GM12878 (cell line): ENCODE measurements around the gene TLCD2. TPM values are rescaled to one million over a fixed set of nuclear protein-coding genes. Genes with fewer than 3 reads are reported as not detected.

ENCODE experiments used
- ATAC-seq: fragments of 200-7000 bp; cut with Tn5 transposase; 3 replicates; pipeline ENCODE4 v1.9.1; 2020; ENCODE audit warnings: mild to moderate bottlenecking, moderate library complexity
- BruUV-seq: library from RNA; stranded (reverse); fragments of 400-500 nt; replicated peaks from 2 replicates; lab custom pipeline; 2021; lab: Mats Ljungman, UMichigan
- CTCF ChIA-PET: fragments of 300-600 bp; sonication (Branson Sonifier 250); formaldehyde crosslinking; extraction: SDS; loops from one replicate; lab custom pipeline; 2021; ENCODE audit warnings: inconsistent platforms; lab: Yijun Ruan, JAX
- POLR2A ChIA-PET: fragments of 350-600 bp; formaldehyde crosslinking; extraction: SDS; loops from one replicate; lab custom pipeline; 2021; ENCODE audit warnings: inconsistent platforms; lab: Charles Lee
- RAD21 ChIA-PET: fragments of 300-600 bp; sonication (Branson Sonifier 250); formaldehyde crosslinking; loops from one replicate; lab custom pipeline; 2023; ENCODE audit warnings: antibody characterized with exemption; ENCODE audit not compliant: unreplicated experiment; lab: Charles Lee
- SMC1A ChIA-PET: fragments of 300-600 bp; sonication (Branson Sonifier 250); formaldehyde crosslinking; loops from one replicate; lab custom pipeline; 2023; ENCODE audit not compliant: unreplicated experiment, uncharacterized antibody; lab: Charles Lee
- DNase-seq: peaks from one replicate; pipeline ENCODE4 v3.0.0-alpha.2; 2011; ENCODE audit warnings: low read depth, low spot score
- FAIRE-seq: peaks from 3 replicates; lab custom pipeline; 2011; peaks lifted over from hg19 to GRCh38; lab: Jason Lieb, UNC
- H2AFZ ChIP-seq: 2 replicates; pipeline ENCODE4 v1.6.0; 2011; ENCODE audit warnings: low read depth, low read length, control low read depth; ENCODE audit not compliant: control insufficient read depth
- H3K27ac ChIP-seq: 2 replicates; pipeline ENCODE4 v1.5.1; 2011; ENCODE audit warnings: control low read depth; ENCODE audit not compliant: control insufficient read depth, insufficient read depth
- H3K27me3 ChIP-seq, 2 experiments: replicated peaks in 1 of 2; 2 replicates each; pipeline versions ENCODE4 v1.6.0 to v1.6.1; 2011; ENCODE audit warnings: low read length in 1 of 2; ENCODE audit not compliant: control insufficient read depth in 2 of 2, insufficient read depth in 2 of 2
- H3K36me3 ChIP-seq, 2 experiments: 2 replicates each; pipeline ENCODE4 v1.5.1; 2011; ENCODE audit warnings: low read length in 1 of 2; ENCODE audit not compliant: control insufficient read depth in 2 of 2, insufficient read depth in 2 of 2
- H3K4me1 ChIP-seq: 2 replicates; pipeline ENCODE4 v1.6.1; 2011; ENCODE audit warnings: mild to moderate bottlenecking, low read length, moderate library complexity, mixed read lengths; ENCODE audit not compliant: control insufficient read depth, insufficient read depth
- H3K4me2 ChIP-seq: 2 replicates; pipeline ENCODE4 v1.6.0; 2011; ENCODE audit warnings: control low read depth; ENCODE audit not compliant: control insufficient read depth, insufficient read depth
- H3K4me3 ChIP-seq: fragments of 200-600 bp; sonication (generic); 2 replicates; pipeline ENCODE4 v1.5.1; 2016
- H3K79me2 ChIP-seq: 2 replicates; pipeline ENCODE4 v1.6.0; 2011; ENCODE audit warnings: low read length; ENCODE audit not compliant: control insufficient read depth, insufficient read depth
- H3K9ac ChIP-seq: 2 replicates; pipeline ENCODE4 v1.8.0; 2011; ENCODE audit warnings: low read length, control low read depth, mixed read lengths; ENCODE audit not compliant: control insufficient read depth, insufficient read depth
- H3K9me3 ChIP-seq: replicated peaks from 3 replicates; pipeline ENCODE4 v1.5.1; 2011; ENCODE audit warnings: mild to moderate bottlenecking, low read length; ENCODE audit not compliant: control insufficient read depth, insufficient read depth
- H4K20me1 ChIP-seq: 2 replicates; pipeline ENCODE4 v1.6.0; 2011; ENCODE audit not compliant: control insufficient read depth, insufficient read depth
- ATF3 ChIP-seq: IDR thresholded peaks from 2 replicates; pipeline ENCODE4 v1.6.1; 2011; ENCODE audit warnings: low read depth, mild to moderate bottlenecking, low read length, moderate library complexity, borderline replicate concordance; ENCODE audit errors: extremely low read depth
- BCL11A ChIP-seq: IDR thresholded peaks from 2 replicates; pipeline ENCODE4 v1.6.1; 2011; ENCODE audit warnings: low read depth, low read length
- CHD1 ChIP-seq: IDR thresholded peaks from 2 replicates; pipeline ENCODE4 v1.6.1; 2012; ENCODE audit warnings: low read depth, low read length, improper control_type of control experiment
- CHD2 ChIP-seq: IDR thresholded peaks from 2 replicates; pipeline ENCODE4 v1.6.1; 2011; ENCODE audit warnings: low read depth, low read length, improper control_type of control experiment, borderline replicate concordance
- E2F4 ChIP-seq: IDR thresholded peaks from 2 replicates; pipeline ENCODE4 v1.6.1; 2012; ENCODE audit warnings: low read depth, low read length, improper control_type of control experiment
- FOS ChIP-seq: IDR thresholded peaks from 3 replicates; pipeline ENCODE4 v1.6.1; 2011; ENCODE audit warnings: borderline replicate concordance; ENCODE audit not compliant: insufficient read length; ENCODE audit errors: extremely low read depth
- IKZF1 ChIP-seq: fragments of 450-650 bp; conservative IDR thresholded peaks from 2 replicates; pipeline ENCODE4 v1.6.1; 2017; ENCODE audit warnings: antibody characterized with exemption, mild to moderate bottlenecking
- IKZF2 ChIP-seq, 2 experiments: fragments of 450-650 bp; IDR thresholded peaks; 2 replicates each; pipeline ENCODE4 v1.6.1; 2017; ENCODE audit warnings: mild to moderate bottlenecking in 2 of 2, moderate library complexity in 2 of 2
- JUNB ChIP-seq: IDR thresholded peaks from 2 replicates; pipeline ENCODE4 v1.6.1; 2016; ENCODE audit warnings: antibody characterized with exemption, mild to moderate bottlenecking
- KLF5 ChIP-seq: fragments of 450-650 bp; IDR thresholded peaks from 2 replicates; pipeline ENCODE4 v1.6.1; 2014; ENCODE audit warnings: mild to moderate bottlenecking; ENCODE audit not compliant: partially characterized antibody
- MAX ChIP-seq: IDR thresholded peaks from 2 replicates; pipeline ENCODE4 v1.6.1; 2012; ENCODE audit warnings: low read depth, low read length, improper control_type of control experiment
- MTA2 ChIP-seq: fragments of 450-650 bp; IDR thresholded peaks from 2 replicates; pipeline ENCODE4 v1.6.1; 2016; ENCODE audit warnings: low read depth, mild to moderate bottlenecking, moderate library complexity
- MYC ChIP-seq: IDR thresholded peaks from 2 replicates; pipeline ENCODE4 v1.6.1; 2011; ENCODE audit warnings: mild to moderate bottlenecking, low read length, moderate library complexity, inconsistent platforms; ENCODE audit not compliant: insufficient read depth, insufficient replicate concordance, insufficient read length, severe bottlenecking
- NFIC ChIP-seq: IDR thresholded peaks from 2 replicates; pipeline ENCODE4 v1.6.1; 2012; ENCODE audit warnings: low read depth, mild to moderate bottlenecking, inconsistent platforms, low read length, moderate library complexity
- POLR2AphosphoS2 ChIP-seq: IDR thresholded peaks from 2 replicates; pipeline ENCODE4 v1.6.1; 2011; ENCODE audit warnings: low read depth, mild to moderate bottlenecking, low read length, improper control_type of control experiment, moderate library complexity
- RAD21 ChIP-seq: IDR thresholded peaks from 2 replicates; pipeline ENCODE4 v1.6.1; 2011; ENCODE audit warnings: mild to moderate bottlenecking, low read depth, low read length, moderate library complexity; ENCODE audit not compliant: insufficient read depth
- SKIL ChIP-seq: fragments of 450-650 bp; IDR thresholded peaks from 2 replicates; pipeline ENCODE4 v1.6.1; 2017; ENCODE audit warnings: mild to moderate bottlenecking, low read depth, inconsistent platforms; ENCODE audit not compliant: poor library complexity, severe bottlenecking
- SREBF1 ChIP-seq: IDR thresholded peaks from 2 replicates; pipeline ENCODE4 v1.6.1; 2012; ENCODE audit warnings: mild to moderate bottlenecking, low read length
- STAT1 ChIP-seq: fragments of 450-650 bp; conservative IDR thresholded peaks from 2 replicates; pipeline ENCODE4 v1.6.1; 2014; ENCODE audit warnings: antibody characterized with exemption, mild to moderate bottlenecking
- TARDBP ChIP-seq: IDR thresholded peaks from 2 replicates; pipeline ENCODE4 v1.6.1; 2016; ENCODE audit warnings: borderline replicate concordance
- WGBS: methylation state at CpG from one replicate; pipeline ENCODE4 v1.1.6; 2016; ENCODE audit warnings: low lambda C conversion rate; ENCODE audit not compliant: insufficient replicate concordance, insufficient coverage; ENCODE audit errors: missing lambda C conversion rate; 5-methylcytosine and 5-hydroxymethylcytosine counted together
- in situ Hi-C: fragments of 300-500 bp; cut with MboI; formaldehyde crosslinking; loops from 9 replicates; pipeline ENCODE4 v1.14.3; 2018; ENCODE audit warnings: mixed read lengths
- intact Hi-C: fragments of 100-400 bp; cut with micrococcal nuclease; formaldehyde crosslinking; loops from one replicate; pipeline ENCODE4 v1.14.2; 2022; ENCODE audit not compliant: unreplicated experiment
- polyA plus RNA-seq, 11 experiments: library from polyadenylated mRNA; depleted of rRNA in 4 of 11; unstranded in 6 of 11; stranded (reverse) in 5 of 11; fragments of >200 nt; fragmentation: Nextera tagmentation in 4 of 11; fragmentation: Illumina TruSeq in 1 of 11; extraction: Ambion mirVana in 4 of 11; extraction: Trizol in 1 of 11; gene quantifications; 1 replicate in 1 of 11; 2 replicates in 10 of 11; pipeline versions ENCODE4 v1.2.1 to v1.2.3, GENCODE V29; 2011 to 2016; ENCODE audit warnings: inconsistent platforms in 2 of 11, missing spikeins in 2 of 11, low read depth in 1 of 11
- total RNA-seq, 4 experiments: library from RNA; depleted of rRNA in 3 of 4; stranded (reverse); fragments of >200 nt in 3 of 4; fragmentation: Illumina TruSeq in 1 of 4; extraction: Trizol in 1 of 4; gene quantifications; 2 replicates each; pipeline versions ENCODE4 v1.2.1 to v1.2.3, GENCODE V29; 2013 to 2021

The TLCD2 gene
- total and polyA plus RNA-seq, 10 of the 15 experiments (the other 5 are each of a cell fraction or from before 2014, with no cell fraction given): 0.02 to 0.15 (median 0.05) TPM; not detected in 2

GRCh38 chr17:1753767-1754429 lies 43.7 kb upstream of the TLCD2 start:
- DNase-seq: no peak
- in situ Hi-C loops (no loop called here), intact Hi-C loops (no loop called here)
- SMC1A ChIA-PET: interaction anchor here (0.9 to 1.9 kb wide), 2 partner anchors 12 to 30 kb away, joined by 4 to 5 read pairs; no protein-coding TSS in a partner anchor
- H4K20me1 ChIP-seq: no peaks in the 10 kb centered on the region
- H3K4me3 ChIP-seq: no peak overlapping the region
- ATAC-seq: no peak
- RAD21 ChIA-PET: no interaction called here
- no TSS peak for BruUV-seq
- H3K9ac ChIP-seq: no peak overlapping the region
- POLR2A ChIA-PET: no interaction called here
- H3K4me1 ChIP-seq: no peaks in the 10 kb centered on the region
- no peaks in the 10 kb centered on the region for H3K9me3 ChIP-seq
- H3K27me3 ChIP-seq: no peaks in the 10 kb centered on the region
- TF ChIP-seq MAX (no peak), MYC (no peak), JUNB (no peak), STAT1 (no peak), IKZF1 (no peak), FOS (no peak), E2F4 (no peak), CHD2 (no peak), BCL11A (no peak), MTA2 (no peak), NFIC (no peak), CHD1 (no peak), RAD21 (no peak), SREBF1 (no peak), IKZF2 (IDR thresholded peaks at IDR 0.05) (no peak), SKIL (no peak), TARDBP (no peak), POLR2AphosphoS2 (no peak), KLF5 (no peak), ATF3 (no peak)
- H2AFZ ChIP-seq: no peak overlapping the region
- FAIRE-seq: no peak
- no peak overlapping the region for H3K27ac ChIP-seq
- CTCF ChIA-PET: interaction anchor here (0.6 to 1.6 kb wide), 4 partner anchors 12 to 112 kb away, joined by 3 to 4 read pairs (median 3); no protein-coding TSS in a partner anchor
- no peaks in the 10 kb centered on the region for H3K79me2 ChIP-seq
- no peak overlapping the region for H3K4me2 ChIP-seq
- WGBS: 46% methylated on average over 23 of the region's 23 CpGs
- H3K36me3 ChIP-seq: no peaks in the 10 kb centered on the region
